Parathyroid adenoma (tissue), 2 donors: ENCODE measurements around the gene ABCC8.

ENCODE experiments used
- H2AFZ ChIP-seq: fragments of 300-600 bp; sonication (generic); one replicate; pipeline ENCODE4 v1.7.0; 2017; ENCODE audit warnings: antibody characterized with exemption, mild to moderate bottlenecking
- H3K27ac ChIP-seq: fragments of 300-600 bp; sonication (generic); one replicate; pipeline ENCODE4 v1.7.0; 2017
- H3K27me3 ChIP-seq: fragments of 300-600 bp; sonication (generic); one replicate; pipeline ENCODE4 v1.7.0; 2017; ENCODE audit warnings: low read length; ENCODE audit not compliant: control insufficient read depth, insufficient read depth
- H3K36me3 ChIP-seq: fragments of 300-600 bp; sonication (generic); one replicate; pipeline ENCODE4 v1.7.0; 2017; ENCODE audit warnings: low read length; ENCODE audit not compliant: control insufficient read depth, insufficient read depth
- H3K4me1 ChIP-seq: fragments of 300-600 bp; sonication (generic); one replicate; pipeline ENCODE4 v1.7.0; 2017; ENCODE audit warnings: control low read depth
- H3K4me2 ChIP-seq: fragments of 300-600 bp; sonication (generic); one replicate; pipeline ENCODE4 v1.7.0; 2017; ENCODE audit warnings: low read length
- H3K4me3 ChIP-seq: fragments of 300-600 bp; sonication (generic); one replicate; pipeline ENCODE4 v1.7.0; 2017; ENCODE audit warnings: low read depth, low read length
- H3K79me2 ChIP-seq: fragments of 300-600 bp; sonication (generic); one replicate; pipeline ENCODE4 v1.7.0; 2017; ENCODE audit warnings: control low read depth
- H3K9ac ChIP-seq: fragments of 300-600 bp; sonication (generic); one replicate; pipeline ENCODE4 v1.7.0; 2017; ENCODE audit warnings: mild to moderate bottlenecking
- H3K9me3 ChIP-seq: fragments of 300-600 bp; sonication (generic); one replicate; pipeline ENCODE4 v1.7.0; 2017; ENCODE audit warnings: low read length; ENCODE audit not compliant: control insufficient read depth
- TF ChIP-seq, protein P1 (sequence below): fragments of 300-600 bp; sonication (generic); IDR thresholded peaks from one replicate; pipeline ENCODE4 v1.7.0; 2017; ENCODE audit warnings: antibody characterized with exemption, mild to moderate bottlenecking
- donor health status: primary hyperparathyroidism.

Gene ABCC8

DNA sequence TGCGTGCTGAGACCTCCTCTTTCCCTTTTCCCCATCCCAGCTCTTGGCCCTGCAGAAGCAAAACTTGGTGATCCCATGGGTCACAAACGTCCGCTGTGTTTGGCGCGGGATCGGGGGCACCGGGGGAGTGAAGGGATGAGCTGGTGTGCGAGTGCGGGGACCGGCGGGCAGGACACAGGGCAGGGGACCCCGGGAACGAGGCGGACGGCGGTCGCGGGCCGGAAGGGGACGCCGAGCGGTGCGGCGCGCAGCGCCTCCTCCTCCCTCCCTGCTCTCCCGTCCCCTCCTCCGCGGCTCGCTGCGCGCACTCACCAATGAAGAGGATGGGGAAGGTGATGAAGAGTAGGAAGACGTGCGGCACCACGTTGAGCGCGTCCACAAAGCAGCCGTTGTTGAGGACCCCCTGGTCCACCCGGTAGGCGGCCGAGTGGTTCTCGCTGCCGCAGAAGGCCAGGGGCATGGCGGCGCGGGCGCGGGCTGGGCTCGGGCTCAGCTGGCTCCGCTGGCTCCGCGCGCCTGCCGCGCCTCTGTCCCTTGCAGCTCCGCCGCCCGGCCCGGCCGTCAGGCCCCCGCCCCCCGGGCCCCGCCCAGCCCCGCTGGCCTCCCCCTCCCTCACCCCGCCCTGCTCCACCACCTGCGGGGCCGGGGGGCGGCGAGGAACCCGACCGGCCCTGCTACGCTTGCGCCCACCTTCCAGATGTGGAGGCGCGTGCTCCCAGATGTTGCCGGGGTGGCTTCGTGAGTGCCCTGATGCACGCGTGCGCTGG lies at the start of gene ABCC8:
Gene ABCC8 (minus strand): TSS at position 529 of the 767 bp plus-strand sequence. CDS start 69 bp downstream, at position 460.
- Histone ChIP-seq H2AFZ (peak within 1 kb of the TSS; percentile 60), H3K36me3 (no peaks in the 10 kb centered on the region), H3K4me2 (peak within 1 kb of the TSS; percentile 55), H3K4me3 (peak within 1 kb of the TSS; percentile 27), H3K4me1 (no peaks in the 10 kb centered on the region), H3K9me3 (no peaks in the 10 kb centered on the region), H3K27ac (no peak within 1 kb of the TSS), H3K9ac (no peak within 1 kb of the TSS), H3K79me2 (no peaks in the 10 kb centered on the region), H3K27me3 (no peaks in the 10 kb centered on the region)
- TF ChIP-seq, protein P1, sequence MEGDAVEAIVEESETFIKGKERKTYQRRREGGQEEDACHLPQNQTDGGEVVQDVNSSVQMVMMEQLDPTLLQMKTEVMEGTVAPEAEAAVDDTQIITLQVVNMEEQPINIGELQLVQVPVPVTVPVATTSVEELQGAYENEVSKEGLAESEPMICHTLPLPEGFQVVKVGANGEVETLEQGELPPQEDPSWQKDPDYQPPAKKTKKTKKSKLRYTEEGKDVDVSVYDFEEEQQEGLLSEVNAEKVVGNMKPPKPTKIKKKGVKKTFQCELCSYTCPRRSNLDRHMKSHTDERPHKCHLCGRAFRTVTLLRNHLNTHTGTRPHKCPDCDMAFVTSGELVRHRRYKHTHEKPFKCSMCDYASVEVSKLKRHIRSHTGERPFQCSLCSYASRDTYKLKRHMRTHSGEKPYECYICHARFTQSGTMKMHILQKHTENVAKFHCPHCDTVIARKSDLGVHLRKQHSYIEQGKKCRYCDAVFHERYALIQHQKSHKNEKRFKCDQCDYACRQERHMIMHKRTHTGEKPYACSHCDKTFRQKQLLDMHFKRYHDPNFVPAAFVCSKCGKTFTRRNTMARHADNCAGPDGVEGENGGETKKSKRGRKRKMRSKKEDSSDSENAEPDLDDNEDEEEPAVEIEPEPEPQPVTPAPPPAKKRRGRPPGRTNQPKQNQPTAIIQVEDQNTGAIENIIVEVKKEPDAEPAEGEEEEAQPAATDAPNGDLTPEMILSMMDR: no peak

DNA sequence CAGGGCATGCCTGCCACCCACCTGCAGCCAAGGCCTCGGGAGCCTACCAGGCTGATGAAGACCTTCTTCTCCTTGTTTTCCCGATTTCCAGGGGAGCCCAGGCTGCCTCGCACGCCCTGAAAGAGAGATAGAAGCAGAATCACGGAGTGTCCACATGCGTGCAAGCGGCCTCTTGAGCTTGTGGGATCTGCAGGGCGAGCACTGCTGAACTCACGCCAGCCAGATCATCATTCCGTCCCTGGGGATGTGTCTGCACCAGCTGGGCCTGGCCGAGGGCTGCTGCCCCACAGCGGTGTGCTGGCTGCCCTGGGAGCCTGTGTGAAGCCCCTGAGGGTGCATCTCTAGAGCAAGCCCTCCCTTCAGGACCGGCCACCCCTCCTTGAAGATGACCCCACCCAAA lies 49.7 kb upstream of the ABCC8 start:
- no peaks in the 10 kb centered on the region for H3K4me1 ChIP-seq
- H3K4me3 ChIP-seq: no peak overlapping the region
- no peaks in the 10 kb centered on the region for H3K9me3 ChIP-seq
- H2AFZ ChIP-seq: no peak overlapping the region
- no peak overlapping the region for H3K9ac ChIP-seq
- no peaks in the 10 kb centered on the region for H3K27me3 ChIP-seq
- TF ChIP-seq, protein P1: no peak
- H3K36me3 ChIP-seq: no peaks in the 10 kb centered on the region
- no peaks in the 10 kb centered on the region for H3K79me2 ChIP-seq
- no peak overlapping the region for H3K4me2 ChIP-seq
- H3K27ac ChIP-seq: no peak overlapping the region

DNA sequence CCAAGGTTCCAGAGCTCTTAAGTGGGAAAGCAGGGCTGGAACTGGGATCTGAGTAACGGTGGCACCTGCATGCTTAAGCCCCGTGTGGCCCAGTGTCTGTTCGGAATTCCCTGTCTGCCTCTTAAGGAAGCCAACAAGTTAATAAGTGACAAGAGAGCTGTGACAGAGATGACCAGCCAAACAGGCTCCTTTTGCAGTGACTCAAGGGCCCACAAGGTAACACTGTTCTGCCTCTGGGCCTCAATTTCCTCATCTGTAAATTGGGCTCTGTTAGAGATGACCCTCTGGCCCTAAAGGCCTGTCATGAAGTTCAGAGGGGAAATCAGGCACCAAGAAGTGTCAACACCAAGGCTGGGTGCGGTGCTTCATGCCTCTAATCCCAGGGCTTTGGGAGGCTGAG lies 48.9 kb upstream of the ABCC8 start:
- Histone ChIP-seq H3K27me3 (no peaks in the 10 kb centered on the region), H3K9ac (no peak overlapping the region), H2AFZ (no peak overlapping the region), H3K9me3 (no peaks in the 10 kb centered on the region), H3K4me2 (no peak overlapping the region), H3K36me3 (no peaks in the 10 kb centered on the region), H3K79me2 (no peaks in the 10 kb centered on the region), H3K4me1 (no peaks in the 10 kb centered on the region), H3K27ac (no peak overlapping the region), H3K4me3 (no peak overlapping the region)
- TF ChIP-seq, protein P1: no peak

DNA sequence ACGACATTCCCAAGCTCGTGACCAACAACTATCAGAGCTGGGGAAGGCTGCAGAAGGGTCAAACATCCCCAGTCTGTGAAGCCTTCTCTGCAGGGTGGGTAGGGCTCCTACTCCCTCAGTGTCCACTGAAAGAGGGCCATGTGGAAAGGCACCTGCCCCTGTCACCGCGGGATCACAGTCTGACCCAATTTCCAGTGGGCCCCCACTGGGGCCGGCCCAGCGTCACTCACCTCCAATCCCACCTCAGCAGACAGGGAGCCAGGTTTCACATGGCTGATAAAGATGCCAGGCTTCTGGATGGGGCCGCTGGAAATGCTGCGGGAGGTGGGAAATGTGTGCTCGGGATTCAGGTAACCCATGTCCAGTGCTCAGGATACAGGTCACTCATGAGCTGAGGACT lies 47.6 kb upstream of the ABCC8 start:
- H3K36me3 ChIP-seq: no peaks in the 10 kb centered on the region
- H3K4me1 ChIP-seq: no peaks in the 10 kb centered on the region
- no peak overlapping the region for H2AFZ ChIP-seq
- TF ChIP-seq, protein P1: no peak
- H3K4me3 ChIP-seq: no peak overlapping the region
- H3K9me3 ChIP-seq: no peaks in the 10 kb centered on the region
- H3K4me2 ChIP-seq: no peak overlapping the region
- H3K79me2 ChIP-seq: no peaks in the 10 kb centered on the region
- H3K27me3 ChIP-seq: no peaks in the 10 kb centered on the region
- no peak overlapping the region for H3K9ac ChIP-seq
- no peak overlapping the region for H3K27ac ChIP-seq

DNA sequence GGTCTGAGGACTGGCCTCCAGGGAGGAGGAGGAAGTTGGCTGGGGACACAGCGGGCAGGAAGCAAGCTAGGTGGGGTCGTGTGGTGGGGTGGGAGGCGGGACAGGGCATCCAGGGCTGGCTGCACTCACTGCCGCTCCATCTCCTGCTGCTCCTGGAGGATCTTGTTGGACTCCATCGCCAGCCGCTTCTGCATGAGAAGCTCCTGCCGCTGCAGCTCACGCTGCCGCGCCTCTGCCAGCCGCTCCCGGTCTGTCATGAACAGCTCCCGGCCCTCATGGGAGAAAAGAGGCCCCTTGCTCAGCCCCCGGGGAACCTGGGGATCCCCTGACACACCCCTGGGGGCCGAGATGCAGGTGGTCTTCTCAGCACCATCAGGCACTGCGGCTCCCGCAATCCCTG lies 46.0 kb upstream of the ABCC8 start:
- H3K27ac ChIP-seq: no peak overlapping the region
- H3K4me1 ChIP-seq: no peaks in the 10 kb centered on the region
- TF ChIP-seq, protein P1: no peak
- H3K9me3 ChIP-seq: no peaks in the 10 kb centered on the region
- H3K4me3 ChIP-seq: no peak overlapping the region
- H3K79me2 ChIP-seq: no peaks in the 10 kb centered on the region
- no peaks in the 10 kb centered on the region for H3K27me3 ChIP-seq
- H3K4me2 ChIP-seq: no peak overlapping the region
- no peaks in the 10 kb centered on the region for H3K36me3 ChIP-seq
- H3K9ac ChIP-seq: no peak overlapping the region
- H2AFZ ChIP-seq: no peak overlapping the region
